Endodermal cell (in vitro differentiated cells): ENCODE data around the gene TTC7B. TPM values are rescaled to one million over a fixed set of nuclear protein-coding genes. Genes with fewer than 3 reads are reported as not detected.

ENCODE experiments used
- DNase-seq: peaks from one replicate; pipeline ENCODE4 v3.0.0-alpha.2; 2017
- H3K27ac ChIP-seq: 2 replicates; pipeline ENCODE4 v1.5.1; 2013; ENCODE audit warnings: mild to moderate bottlenecking, low read depth, low read length, moderate library complexity
- H3K27me3 ChIP-seq: 2 replicates; pipeline ENCODE4 v1.6.1; 2013; ENCODE audit warnings: mild to moderate bottlenecking, low read length, moderate library complexity; ENCODE audit not compliant: insufficient read depth, control insufficient read depth, poor library complexity, severe bottlenecking
- H3K36me3 ChIP-seq: 2 replicates; pipeline ENCODE4 v1.7.0; 2013; ENCODE audit warnings: mild to moderate bottlenecking, low read length, moderate library complexity; ENCODE audit not compliant: control insufficient read depth, insufficient read depth
- H3K4me1 ChIP-seq: one replicate; pipeline ENCODE4 v1.7.0; 2013; ENCODE audit warnings: low read length; ENCODE audit not compliant: control insufficient read depth, insufficient read depth
- H3K4me3 ChIP-seq: 2 replicates; pipeline ENCODE4 v1.5.1; 2013; ENCODE audit warnings: mild to moderate bottlenecking, low read length, moderate library complexity
- H3K9ac ChIP-seq: 2 replicates; pipeline ENCODE4 v1.6.1; 2013; ENCODE audit warnings: mild to moderate bottlenecking, low read length, moderate library complexity; ENCODE audit not compliant: poor library complexity, severe bottlenecking; ENCODE audit errors: extremely low read depth
- H3K9me3 ChIP-seq: 2 replicates; pipeline ENCODE4 v1.6.1; 2013; ENCODE audit warnings: mild to moderate bottlenecking, low read length, moderate library complexity; ENCODE audit not compliant: control insufficient read depth
- H3K27ac Mint-ChIP-seq: 2 replicates; pipeline ENCODE4 v1.8.0; 2020; ENCODE audit warnings: mixed read lengths
- H3K27me3 Mint-ChIP-seq: 2 replicates; pipeline ENCODE4 v1.8.0; 2021; ENCODE audit warnings: mild to moderate bottlenecking, mixed read lengths; ENCODE audit not compliant: insufficient read depth
- H3K36me3 Mint-ChIP-seq: 2 replicates; pipeline ENCODE4 v1.8.0; 2020; ENCODE audit warnings: low read depth, mixed read lengths
- H3K4me1 Mint-ChIP-seq: 2 replicates; pipeline ENCODE4 v1.8.0; 2020; ENCODE audit warnings: mixed read lengths
- H3K4me3 Mint-ChIP-seq: 2 replicates; pipeline ENCODE4 v1.8.0; 2020; ENCODE audit warnings: mild to moderate bottlenecking, moderate library complexity, mixed read lengths
- H3K9me3 Mint-ChIP-seq: 2 replicates; pipeline ENCODE4 v1.8.0; 2020; ENCODE audit warnings: mild to moderate bottlenecking, mixed read lengths
- CTCF ChIP-seq: fragments of 200-600 bp; sonication (generic); conservative IDR thresholded peaks from 2 replicates; pipeline ENCODE4 v1.5.0; 2021; ENCODE audit warnings: antibody characterized with exemption, mild to moderate bottlenecking
- WGBS, 2 experiments: methylation state at CpG; one replicate each; pipeline versions ENCODE4 v1.1.5 to v1.1.7; 2013; ENCODE audit warnings: missing lambda C conversion rate in 2 of 2, mixed read lengths in 1 of 2; ENCODE audit not compliant: insufficient coverage in 1 of 2, insufficient read length in 1 of 2; 5-methylcytosine and 5-hydroxymethylcytosine counted together
- total RNA-seq, 2 donors: library from RNA; stranded (reverse); fragmentation: NEBNext Ultra II Directional in 1 of 2; extraction: Animal tissue kit (Norgen Biotek cat#: 25700) in 1 of 2; gene quantifications; 2 replicates in 1 of 2; 3 replicates in 1 of 2; pipeline ENCODE4 v1.2.1, GENCODE V29; 2021

TTC7B gene
- total RNA-seq, 2 donors from 2014 or later: 51.3 to 62.6 TPM

GRCh38 chr14:90641168-90641567 lies 175.1 kb downstream of the TTC7B start:
- no peak overlapping the region for H3K27ac Mint-ChIP-seq

GRCh38 chr14:90639641-90640040 lies 176.6 kb downstream of the TTC7B start:
- TF ChIP-seq CTCF: no peak
- Mint-ChIP-seq H3K36me3 (peaks cover 11% of the 10 kb centered on the region), H3K4me3 (no peak overlapping the region), H3K4me1 (peaks cover 21% of the 10 kb centered on the region), H3K27ac (no peak overlapping the region), H3K9me3 (no peaks in the 10 kb centered on the region), H3K27me3 (no peaks in the 10 kb centered on the region)
- peaks cover 12% of the 10 kb centered on the region for H3K4me1 ChIP-seq
- 96 to 100% methylated on average over 6 to 9 of the region's 9 CpGs for WGBS, 2 experiments
- no peaks in the 10 kb centered on the region for H3K27me3 ChIP-seq
- H3K4me3 ChIP-seq: no peak overlapping the region
- H3K27ac ChIP-seq: no peak overlapping the region
- DNase-seq: no peak
- no peaks in the 10 kb centered on the region for H3K36me3 ChIP-seq
- H3K9me3 ChIP-seq: no peaks in the 10 kb centered on the region
- H3K9ac ChIP-seq: no peak overlapping the region

More at GRCh38 chr14:90641168-90641567, 175.1 kb downstream of the TTC7B start:
- Mint-ChIP-seq H3K9me3 (no peaks in the 10 kb centered on the region), H3K4me3 (no peak overlapping the region), H3K36me3 (peaks cover 6% of the 10 kb centered on the region), H3K4me1 (peaks cover 29% of the 10 kb centered on the region), H3K27me3 (no peaks in the 10 kb centered on the region)
- H3K36me3 ChIP-seq: no peaks in the 10 kb centered on the region
- H3K27ac ChIP-seq: peak overlapping the region; percentile 98
- WGBS, 2 experiments: 80 to 95% methylated on average over 1 to 3 of the region's 3 CpGs
- peaks cover 22% of the 10 kb centered on the region for H3K4me1 ChIP-seq
- TF ChIP-seq CTCF: no peak
- no peak for DNase-seq
- no peak overlapping the region for H3K9ac ChIP-seq
- H3K9me3 ChIP-seq: no peaks in the 10 kb centered on the region
- H3K4me3 ChIP-seq: no peak overlapping the region
- H3K27me3 ChIP-seq: no peaks in the 10 kb centered on the region

- Histone ChIP-seq H3K4me1 (no peaks in the 10 kb centered on the region), H3K36me3 (no peaks in the 10 kb centered on the region), H3K9me3 (no peaks in the 10 kb centered on the region), H3K4me3 (no peak overlapping the region), H3K27me3 (no peaks in the 10 kb centered on the region), H3K9ac (no peak overlapping the region), H3K27ac (no peak overlapping the region)
- Mint-ChIP-seq H3K36me3 (peaks cover 9% of the 10 kb centered on the region), H3K27me3 (no peaks in the 10 kb centered on the region), H3K9me3 (no peaks in the 10 kb centered on the region), H3K4me3 (no peak overlapping the region), H3K27ac (no peak overlapping the region), H3K4me1 (peaks cover 4% of the 10 kb centered on the region)
- 100% methylated on average over 1 to 2 of the region's 2 CpGs for WGBS, 2 experiments
- no peak for DNase-seq
- no peak for TF ChIP-seq CTCF
These were observed 183.4 kb downstream of the TTC7B start for GRCh38 chr14:90632871-90633270.
